ENCODE data around the gene PTN.
"Not testable (repeated sequence)": the region's sequence is repeated elsewhere in the genome, so short reads cannot be mapped to it uniquely, and the experiment has no call there.

PTN gene

DNA sequence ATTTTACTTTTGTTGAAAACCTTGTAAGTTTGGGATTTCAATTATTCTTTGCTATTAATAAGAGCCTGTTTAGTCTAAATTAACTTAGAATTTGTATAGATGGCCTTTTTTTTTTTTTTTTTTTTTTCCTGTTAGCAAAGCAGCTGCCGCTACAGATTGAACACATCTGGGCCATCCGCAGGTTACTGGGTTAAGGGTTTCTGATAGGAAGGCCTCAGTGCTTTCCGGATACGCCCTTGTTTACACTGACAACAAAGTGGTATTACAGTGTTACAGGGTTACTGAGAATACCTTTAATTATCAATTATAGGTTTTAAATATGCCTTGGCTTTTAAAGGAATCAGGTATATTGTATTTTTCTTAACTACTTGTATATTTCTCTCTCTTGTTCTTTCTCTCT, 76.8 kb downstream of the PTN start:
- no peak for DNase-seq (ENCODE audit: low read depth)

DNA sequence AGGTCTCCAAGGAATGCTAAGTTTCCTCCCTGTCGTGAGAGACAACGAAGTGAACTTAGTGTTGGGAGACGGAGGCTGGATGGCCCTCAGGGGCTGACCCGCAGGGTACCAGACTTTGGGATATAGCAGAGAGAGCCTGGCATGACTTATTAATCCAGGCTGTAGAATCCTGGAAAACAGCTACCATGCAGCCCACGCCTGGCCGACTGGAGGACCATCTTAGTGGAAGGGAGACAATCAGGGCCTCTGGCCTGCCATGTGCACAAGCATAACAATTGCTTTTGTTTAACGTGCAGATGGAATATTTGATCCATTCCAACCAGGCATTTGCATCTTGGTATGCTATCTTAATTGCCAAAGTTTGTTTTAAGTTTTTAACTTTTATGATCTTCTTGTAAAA, 78.1 kb downstream of the PTN start:
- DNase-seq (ENCODE audit: low read depth): not testable (repeated sequence)

DNA sequence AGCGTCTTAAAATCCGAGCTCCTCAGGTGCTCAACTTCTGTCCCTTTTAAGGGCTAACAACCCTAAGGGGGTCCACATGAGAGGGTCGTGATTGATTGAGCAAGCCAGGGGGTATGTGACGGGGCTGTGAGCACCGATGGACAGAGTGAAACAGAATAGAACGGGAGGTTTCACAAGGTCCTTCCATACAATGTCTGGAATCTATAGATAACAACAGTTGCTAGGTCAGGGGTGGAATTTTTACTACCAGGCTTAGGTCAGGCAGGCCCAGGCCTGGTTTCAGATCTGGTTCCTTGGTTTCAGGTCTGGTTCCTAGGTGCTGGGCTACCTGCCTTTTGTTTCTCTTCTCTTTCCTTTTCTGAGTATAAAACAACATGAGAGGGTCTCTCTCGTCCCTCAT, 80.9 kb downstream of the PTN start:
- no peak for DNase-seq (ENCODE audit: low read depth)

DNA sequence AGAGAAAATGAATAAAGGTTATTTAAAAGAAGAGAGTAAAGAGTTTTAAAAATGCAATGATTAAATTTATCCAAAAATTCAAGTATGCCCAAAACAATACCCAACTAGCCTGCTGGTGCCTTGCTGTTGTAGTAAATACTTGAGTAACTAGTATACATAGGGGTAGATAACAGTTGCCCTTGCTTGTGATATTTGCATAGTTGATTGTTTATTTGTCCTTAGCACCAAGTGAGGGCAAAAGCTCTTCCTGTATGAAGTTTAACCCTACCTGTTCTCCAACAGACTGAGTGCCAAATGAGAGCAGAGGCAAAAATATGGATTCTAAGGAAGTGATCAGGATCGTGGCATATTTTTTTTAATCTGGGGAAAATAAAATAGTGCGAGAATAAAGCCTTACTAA, 85.0 kb downstream of the PTN start:
- no peak for DNase-seq (ENCODE audit: low read depth)

DNA sequence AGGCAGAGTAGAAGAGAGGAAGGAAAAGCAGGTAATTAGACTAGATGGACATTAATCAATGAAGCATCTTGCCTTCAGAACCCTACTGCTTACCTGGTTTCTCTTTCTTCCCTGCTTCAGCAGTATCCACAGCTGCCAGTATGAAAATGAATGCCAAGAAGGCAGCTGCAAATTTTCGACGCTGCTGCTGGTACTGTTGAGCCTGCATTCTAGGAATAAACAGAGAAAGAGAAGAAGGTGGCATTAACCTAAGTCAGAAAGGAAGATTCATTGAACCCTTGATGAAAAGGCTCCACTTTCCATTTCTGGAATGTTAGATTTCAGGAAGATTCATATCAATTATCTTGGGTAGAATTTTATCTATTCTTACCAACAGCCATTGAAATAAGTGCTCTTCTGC, 88.8 kb downstream of the PTN start:
- no peak for DNase-seq (ENCODE audit: low read depth)

GRCh38 chr7:137245890-137246289, 97.6 kb downstream of the PTN start:
- DNase-seq (ENCODE audit: low read depth): no peak

DNA sequence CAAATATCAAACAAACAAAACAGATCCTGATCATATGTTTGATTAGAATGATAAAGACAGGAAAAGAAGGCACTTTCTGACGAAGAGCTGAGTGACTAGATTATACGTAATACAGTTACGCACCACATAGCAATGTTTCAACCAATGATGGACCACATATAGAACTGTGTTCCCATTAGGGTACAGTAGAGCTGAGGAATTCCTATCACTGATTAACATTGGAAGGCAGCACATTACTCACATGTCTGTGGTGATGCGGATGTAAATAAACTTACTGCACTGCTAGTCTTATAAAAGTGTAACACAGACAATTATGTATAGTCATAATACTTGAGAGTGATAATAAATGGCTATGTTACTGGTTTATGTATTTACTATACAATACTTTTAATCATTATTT, 98.3 kb downstream of the PTN start:
- no peak for DNase-seq (ENCODE audit: low read depth)

DNA sequence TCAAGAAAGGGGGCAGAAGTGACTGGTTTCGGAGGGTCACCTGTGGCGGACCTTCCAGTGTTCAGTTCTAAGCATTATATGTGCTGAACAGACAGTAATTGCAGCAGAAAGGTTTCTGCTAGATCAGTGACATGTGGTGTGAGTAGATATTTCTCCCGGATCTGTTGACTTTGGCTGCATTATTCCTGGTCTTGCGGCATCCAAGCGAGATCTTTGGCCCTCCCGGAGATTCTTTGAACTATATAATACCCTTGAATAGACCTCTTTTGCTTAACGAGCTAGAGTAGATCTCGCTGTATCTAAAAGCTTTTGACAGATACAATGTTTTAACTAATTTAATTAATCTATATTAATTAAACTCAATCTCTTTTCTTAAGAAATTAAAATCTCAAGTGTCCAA, 99.8 kb downstream of the PTN start:
- no peak for DNase-seq (ENCODE audit: low read depth)

DNA sequence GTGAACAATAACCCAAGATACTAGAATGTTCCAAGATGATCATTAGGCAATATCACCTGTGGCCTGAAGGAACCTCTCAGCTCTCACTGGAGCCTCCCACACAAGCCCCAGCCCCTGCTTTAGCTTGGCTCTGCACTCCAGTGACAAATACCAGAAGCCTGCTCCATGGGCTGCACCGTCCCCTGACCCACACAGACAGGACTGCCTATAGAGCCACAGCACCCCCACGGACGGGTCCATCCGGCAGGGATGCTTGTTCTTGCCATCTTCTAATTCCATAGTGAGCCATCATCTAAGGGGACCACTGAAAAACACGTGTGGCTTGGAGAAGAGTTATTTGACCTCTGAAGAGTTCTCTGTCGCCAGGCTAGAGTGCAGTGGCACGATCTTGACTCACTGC, 100.9 kb downstream of the PTN start:
- DNase-seq (ENCODE audit: low read depth): no peak

DNA sequence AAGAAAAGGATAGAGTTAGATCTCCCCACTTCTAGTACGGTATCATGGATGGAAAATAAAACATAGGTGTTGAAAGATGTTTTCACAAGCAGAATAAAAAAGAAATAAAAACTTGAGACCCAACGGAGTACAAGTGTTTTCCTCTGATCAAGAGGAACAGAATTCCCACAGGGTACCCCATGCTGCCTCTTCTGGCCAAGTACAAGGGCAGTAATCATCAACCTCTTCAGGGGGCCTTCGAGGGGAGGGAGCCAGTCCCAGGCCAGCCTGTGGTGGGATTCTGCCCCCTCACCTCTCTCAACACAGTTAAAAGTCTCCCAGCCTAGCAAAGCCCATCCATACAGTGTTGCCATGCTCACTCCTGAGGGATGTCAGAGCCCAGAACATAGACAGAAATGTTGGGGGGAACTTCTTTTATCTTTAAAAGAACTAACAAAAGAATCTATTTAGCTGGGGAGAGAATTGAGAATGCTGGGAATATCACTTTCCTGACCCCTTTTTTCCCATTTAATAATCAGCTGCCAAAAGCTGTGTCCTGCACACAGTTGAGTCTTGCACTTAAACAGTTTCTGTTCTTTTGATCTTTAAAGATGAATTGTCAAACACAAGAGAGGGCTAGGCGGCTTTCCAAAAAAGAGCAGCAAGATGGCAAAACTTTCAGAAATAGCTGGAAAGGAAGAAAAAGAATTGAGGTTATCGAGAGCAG, 101.7 kb downstream of the PTN start:
- no peak for DNase-seq (ENCODE audit: low read depth)

DNA sequence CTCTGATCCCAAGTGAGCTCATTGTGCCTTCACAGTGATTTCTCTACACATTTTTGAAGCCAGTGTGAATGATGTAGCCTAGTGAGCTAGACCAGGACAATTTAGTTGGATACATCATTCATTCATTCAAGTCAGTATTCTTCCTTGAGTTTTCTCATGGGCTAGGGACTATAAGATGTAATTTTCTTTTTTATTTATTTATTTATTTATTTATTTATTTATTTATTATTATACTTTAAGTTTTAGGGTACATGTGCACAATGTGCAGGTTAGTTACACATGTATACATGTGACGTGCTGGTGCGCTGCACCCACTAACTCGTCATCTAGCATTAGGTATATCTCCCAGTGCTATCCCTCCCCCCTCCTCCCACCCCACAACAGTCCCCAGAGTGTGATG, 104.3 kb downstream of the PTN start:
- not testable (repeated sequence) for DNase-seq (ENCODE audit: low read depth)

GRCh38 chr7:137235434-137235833, 108.1 kb downstream of the PTN start:
- DNase-seq (ENCODE audit: low read depth): no peak

DNA sequence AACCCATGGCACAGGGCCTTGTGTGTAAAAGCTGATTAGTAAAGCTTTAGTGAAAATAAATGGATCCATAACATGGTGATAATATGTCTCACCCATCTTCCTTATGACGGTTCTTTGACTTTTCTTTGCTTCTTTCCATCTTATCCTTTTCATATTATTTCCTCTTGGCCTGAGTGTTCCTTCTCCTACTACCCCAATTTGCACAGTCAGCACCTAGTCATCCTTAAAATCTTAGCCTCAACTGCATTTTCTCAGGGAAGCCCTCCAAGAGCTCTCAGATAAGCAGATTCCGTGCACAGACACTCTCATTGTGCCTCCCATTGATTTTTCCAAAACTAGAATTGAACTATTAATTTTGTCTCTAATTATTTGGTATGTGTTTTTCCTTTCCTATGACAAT, 112.4 kb downstream of the PTN start:
- no peak for DNase-seq (ENCODE audit: low read depth)

DNA sequence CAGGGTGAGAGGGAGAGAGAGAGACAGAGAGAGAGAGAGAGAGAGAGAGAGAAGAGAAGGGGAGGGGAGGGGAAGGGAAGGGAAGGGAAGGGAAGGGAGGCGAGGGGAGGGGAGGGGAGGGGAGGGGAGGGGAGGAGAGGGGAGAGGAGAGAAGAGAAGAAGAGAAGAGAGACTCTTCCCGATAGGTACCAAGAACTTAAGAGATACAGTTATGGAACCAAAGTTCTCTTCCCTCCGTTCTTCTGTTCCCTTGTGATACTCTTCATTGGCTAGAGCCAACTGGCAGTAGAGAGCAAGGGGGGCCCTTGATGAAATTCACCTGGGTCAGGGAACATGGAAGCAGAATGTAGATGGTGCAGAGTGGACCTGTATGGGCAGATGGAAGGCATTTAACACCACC, 122.1 kb downstream of the PTN start:
- no peak for DNase-seq (ENCODE audit: low read depth)

DNA sequence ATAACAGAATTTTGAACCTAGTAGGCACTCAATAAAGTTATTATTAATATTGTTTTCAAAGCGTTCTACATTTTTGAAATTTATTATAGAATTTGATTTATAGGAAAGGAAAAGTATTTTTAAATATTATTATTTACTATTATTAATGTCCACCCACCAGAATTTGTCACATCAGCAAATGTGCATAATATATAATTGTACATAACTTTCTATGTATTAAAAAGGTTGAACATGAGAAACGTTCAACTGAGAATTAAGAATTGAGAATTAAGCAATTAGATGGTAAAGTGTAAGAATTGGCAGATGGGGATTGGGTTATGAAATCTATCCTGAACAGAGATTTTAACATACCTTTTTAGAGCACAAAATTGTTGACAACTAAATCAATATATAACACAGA, 129.8 kb downstream of the PTN start:
- DNase-seq (ENCODE audit: low read depth): no peak

DNA sequence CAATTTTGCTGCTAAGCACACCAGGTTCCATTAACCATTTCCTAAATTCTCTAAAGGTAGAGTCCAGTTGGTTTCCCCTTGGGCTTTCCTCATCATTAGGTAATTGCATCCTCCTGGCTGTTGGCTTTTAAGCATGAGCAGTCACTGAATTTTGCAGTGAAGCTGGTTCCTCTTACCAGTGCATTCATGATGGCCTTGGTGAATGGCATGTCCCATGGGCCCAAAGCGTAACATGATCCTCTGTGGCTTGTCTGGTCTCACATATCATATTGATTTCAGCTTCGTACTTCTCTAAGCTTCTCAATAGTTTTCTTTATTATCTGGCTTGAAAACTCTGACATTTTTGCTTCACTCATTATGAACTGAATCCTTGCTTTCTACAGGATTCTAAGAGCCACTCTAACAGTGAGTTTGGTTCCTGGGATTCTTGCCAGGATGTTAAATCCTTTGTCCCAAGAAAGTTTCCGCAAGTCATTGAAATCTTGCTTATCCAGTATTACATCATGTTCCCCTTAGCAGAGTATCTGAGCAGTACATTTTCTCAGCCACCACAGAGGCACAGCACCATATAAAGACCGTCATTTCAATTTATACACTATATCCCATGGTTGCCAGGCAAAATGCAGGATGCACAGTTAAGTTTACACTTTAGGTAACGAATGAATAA, 134.2 kb downstream of the PTN start:
- no peak for DNase-seq (ENCODE audit: low read depth)

GRCh38 chr7:137206770-137207169, 136.8 kb downstream of the PTN start:
- DNase-seq (ENCODE audit: low read depth): no peak

- no peak for DNase-seq (ENCODE audit: low read depth)
These were observed 139.3 kb downstream of the PTN start for GRCh38 chr7:137204246-137204645.

DNA sequence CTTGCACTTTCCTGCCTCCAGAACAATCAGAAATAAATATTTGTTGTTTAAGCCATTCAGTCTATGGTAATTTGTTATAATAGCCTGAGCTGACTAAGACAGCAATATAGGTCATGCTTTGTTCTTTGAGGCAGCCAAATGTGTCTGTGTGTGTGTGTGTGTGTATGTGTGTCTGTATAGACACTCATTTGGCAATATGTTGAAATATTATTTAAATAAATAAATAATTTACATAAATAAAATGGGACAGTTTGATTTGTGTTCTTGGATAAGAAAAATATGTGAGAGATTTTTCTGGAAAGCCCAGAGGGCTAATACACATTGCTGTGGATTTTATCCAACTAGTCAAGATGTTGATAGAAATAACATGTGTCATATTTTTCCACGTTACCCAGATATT, 140.2 kb downstream of the PTN start:
- no peak for DNase-seq (ENCODE audit: low read depth)

DNA sequence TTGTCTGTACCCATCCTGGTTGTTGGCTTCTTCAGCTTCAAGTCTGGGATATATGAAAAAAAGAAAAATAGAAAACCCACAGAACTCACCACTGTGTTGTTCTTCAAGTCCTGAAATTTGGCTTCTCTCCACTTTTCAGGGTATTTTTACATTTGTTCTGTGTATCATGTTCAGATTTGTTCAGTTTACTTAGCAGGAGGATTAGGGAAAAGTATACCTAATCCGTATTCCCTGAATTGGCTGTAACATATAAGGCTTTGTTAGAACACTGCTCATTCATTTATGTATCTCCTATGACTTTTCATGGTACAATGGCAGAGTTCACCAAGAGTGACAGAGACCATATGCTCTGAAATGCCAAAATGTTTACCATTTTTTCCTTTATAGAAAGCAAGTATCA, 146.9 kb downstream of the PTN start:
- no peak for DNase-seq (ENCODE audit: low read depth)

DNA sequence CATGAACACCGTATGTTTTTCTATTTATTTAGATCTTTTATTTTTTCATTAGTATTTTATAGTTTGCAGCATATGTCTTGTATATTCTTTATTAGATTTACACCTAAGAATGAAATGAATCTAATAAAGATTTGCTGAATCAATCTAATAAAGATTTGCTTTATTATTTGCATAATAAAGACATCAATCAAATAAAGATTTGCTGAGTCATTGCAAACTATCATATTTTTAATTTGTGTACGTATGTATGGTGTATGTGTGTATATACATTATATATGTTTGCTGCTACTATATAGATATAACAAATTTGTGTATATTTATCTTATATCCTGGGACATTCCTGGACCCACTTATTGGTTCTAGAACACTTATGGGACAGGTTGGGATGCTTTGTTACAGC, 147.5 kb downstream of the PTN start:
- no peak for DNase-seq (ENCODE audit: low read depth)

DNA sequence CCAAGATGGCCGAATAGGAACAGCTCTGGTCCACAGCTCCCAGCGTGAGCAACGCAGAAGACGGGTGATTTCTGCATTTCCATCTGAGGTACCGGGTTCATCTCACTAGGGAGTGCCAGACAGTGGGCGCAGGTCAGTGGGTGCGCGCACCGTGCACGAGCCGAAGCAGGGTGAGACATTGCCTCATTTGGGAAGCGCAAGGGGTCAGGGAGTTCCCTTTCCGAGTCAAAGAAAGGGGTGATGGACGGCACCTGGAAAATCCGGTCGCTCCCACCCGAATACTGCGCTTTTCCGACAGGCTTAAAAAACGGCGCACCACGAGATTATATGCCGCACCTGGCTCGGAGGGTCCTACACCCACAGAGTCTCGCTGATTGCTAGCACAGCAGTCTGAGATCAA, 161.9 kb downstream of the PTN start:
- DNase-seq (ENCODE audit: low read depth): not testable (repeated sequence)
